GM12878 (cell line): ENCODE results near the gene LRRC63.
"Not testable (repeated sequence)": the region's sequence is repeated elsewhere in the genome, so short reads cannot be mapped to it uniquely, and the experiment has no call there.

Experiments
- CREM ChIP-seq: IDR thresholded peaks from 2 replicates; pipeline ENCODE4 v1.6.1; 2014; ENCODE audit warnings: antibody characterized with exemption, low read depth
- EGR1 ChIP-seq, 2 experiments: IDR thresholded peaks; 1 replicate in 1 of 2; 2 replicates in 1 of 2; pipeline ENCODE4 v1.6.1; 2011 to 2012; ENCODE audit warnings: low read depth in 2 of 2, low read length in 2 of 2, borderline replicate concordance in 1 of 2, mild to moderate bottlenecking in 1 of 2, moderate library complexity in 1 of 2
- GABPA ChIP-seq: IDR thresholded peaks from 2 replicates; pipeline ENCODE4 v1.6.1; 2014; ENCODE audit warnings: antibody characterized with exemption, low read depth, mild to moderate bottlenecking, inconsistent platforms
- SRF ChIP-seq, 2 experiments: IDR thresholded peaks; 2 replicates each; pipeline ENCODE4 v1.6.1; 2011; ENCODE audit warnings: low read depth in 2 of 2, low read length in 2 of 2, mild to moderate bottlenecking in 1 of 2, moderate library complexity in 1 of 2

DNA sequence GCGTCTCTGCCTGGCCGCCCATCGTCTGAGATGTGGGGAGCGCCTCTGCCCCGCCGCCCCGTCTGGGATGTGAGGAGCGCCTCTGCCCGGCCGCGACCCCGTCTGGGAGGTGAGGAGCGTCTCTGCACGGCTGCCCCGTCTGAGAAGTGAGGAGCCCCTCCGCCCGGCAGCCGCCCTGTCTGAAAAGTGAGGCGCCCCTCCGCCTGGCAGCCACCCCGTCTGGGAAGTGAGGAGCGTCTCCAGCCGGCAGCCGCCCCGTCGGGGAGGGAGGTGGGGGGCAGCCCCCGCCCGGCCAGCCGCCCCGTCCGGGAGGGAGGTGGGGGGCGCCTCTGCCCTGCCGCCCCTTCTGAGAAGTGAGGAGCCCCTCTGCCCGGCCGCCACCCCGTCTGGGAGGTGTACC lies 49.0 kb upstream of the LRRC63 start:
- not testable (repeated sequence) for TF ChIP-seq EGR1 (IDR thresholded peaks at IDR 0.05; ENCODE audit: borderline replicate concordance in 1 of 2, low read depth in 2 of 2, low read length in 2 of 2); CREM; SRF (IDR thresholded peaks at IDR 0.05; ENCODE audit: low read depth in 2 of 2, low read length in 2 of 2); GABPA
